ENCODE data around the gene TNFRSF1A.

- TF ChIP-seq CTCF (conservative IDR thresholded peaks at IDR 0.05; ENCODE audit: low read length) (no peak), EZH2phosphoT487 (IDR thresholded peaks at IDR 0.05; ENCODE audit: borderline replicate concordance) (no peak)
Observed at GRCh38 chr12:6321905-6322304, 20.0 kb downstream of the TNFRSF1A start.

Measured in Loucy (cell line).